HG03108 (cell line): ENCODE results near the gene APLP2.
"Not testable (repeated sequence)": the region's sequence is repeated elsewhere in the genome, so short reads cannot be mapped to it uniquely, and the experiment has no call there.

Experiments used
- ATAC-seq: cut with Tn5 transposase; IDR thresholded peaks from one replicate; pipeline ENCODE4 v1.9.1; 2021; ENCODE audit warnings: moderate library complexity; ENCODE audit not compliant: unreplicated experiment

Gene APLP2

GRCh38 chr11:130188585-130189347 lies 119.1 kb downstream of the APLP2 start:
- ATAC-seq: no peak

GRCh38 chr11:130189492-130190210 lies 120.0 kb downstream of the APLP2 start:
- ATAC-seq: no peak

- no peak for ATAC-seq
Observed at GRCh38 chr11:130190371-130190881, 120.7 kb downstream of the APLP2 start.

GRCh38 chr11:130191896-130192295 lies 122.2 kb downstream of the APLP2 start:
- ATAC-seq: no peak

- no peak for ATAC-seq
Observed at GRCh38 chr11:130192845-130193267, 123.2 kb downstream of the APLP2 start.

GRCh38 chr11:130193551-130193950 lies 123.9 kb downstream of the APLP2 start:
- not testable (repeated sequence) for ATAC-seq
